H1 (cell line): ENCODE data around the gene APBA2. TPM values are rescaled to one million over a fixed set of nuclear protein-coding genes. Genes with fewer than 3 reads are reported as not detected.

Experiments
- CTCF ChIA-PET: fragments of 300-600 bp; sonication (Branson Sonifier 250); formaldehyde crosslinking; loops from one replicate; lab custom pipeline; 2021; ENCODE audit not compliant: partially characterized antibody; lab: Charles Lee
- POLR2A ChIA-PET: fragments of 300-600 bp; sonication (Branson Sonifier 250); formaldehyde crosslinking; loops from one replicate; lab custom pipeline; 2021; ENCODE audit warnings: inconsistent platforms; ENCODE audit not compliant: partially characterized antibody; lab: Charles Lee
- DNase-seq, 2 experiments: peaks; one replicate each; pipeline versions ENCODE4 v3.0.0 to v3.0.0-alpha.2; 2010 to 2022; ENCODE audit warnings: low spot score in 2 of 2, low read depth in 1 of 2, mixed read lengths in 1 of 2
- FAIRE-seq: peaks from 2 replicates; lab custom pipeline; 2011; peaks lifted over from hg19 to GRCh38; lab: Jason Lieb, UNC
- H2AFZ ChIP-seq: 2 replicates; pipeline ENCODE4 v1.8.1; 2012; ENCODE audit warnings: low read length, inconsistent platforms
- H2AK5ac ChIP-seq: 2 replicates; pipeline ENCODE4 v1.6.1; 2013; ENCODE audit warnings: low read depth, low read length
- H2BK120ac ChIP-seq: replicated peaks from 2 replicates; pipeline ENCODE3; 2013; ENCODE audit warnings: low read depth, low read length, inconsistent platforms
- H2BK12ac ChIP-seq: 2 replicates; pipeline ENCODE4 v1.6.1; 2013; ENCODE audit warnings: low read depth, low read length
- H2BK15ac ChIP-seq: 2 replicates; pipeline ENCODE4 v1.6.1; 2013; ENCODE audit warnings: low read length
- H2BK20ac ChIP-seq: 2 replicates; pipeline ENCODE4 v1.6.1; 2013; ENCODE audit warnings: low read length
- H2BK5ac ChIP-seq: 2 replicates; pipeline ENCODE4 v1.6.1; 2013; ENCODE audit warnings: low read depth, low read length
- H3K14ac ChIP-seq: 2 replicates; pipeline ENCODE4 v1.6.1; 2013; ENCODE audit warnings: inconsistent platforms; ENCODE audit not compliant: insufficient read length
- H3K18ac ChIP-seq: 2 replicates; pipeline ENCODE4 v1.6.1; 2013; ENCODE audit warnings: low read length; ENCODE audit errors: extremely low read depth
- H3K23ac ChIP-seq: 2 replicates; pipeline ENCODE4 v1.6.1; 2013; ENCODE audit warnings: inconsistent platforms; ENCODE audit not compliant: insufficient read length
- H3K23me2 ChIP-seq: 2 replicates; pipeline ENCODE4 v1.6.1; 2013; ENCODE audit warnings: low read depth, low read length
- H3K27ac ChIP-seq: 2 replicates; pipeline ENCODE4 v1.6.1; 2011; ENCODE audit warnings: low read depth, low read length, inconsistent platforms
- H3K27me3 ChIP-seq, 4 experiments: replicated peaks in 1 of 4; 1 replicate in 1 of 4; 2 replicates in 3 of 4; pipeline versions ENCODE4 v1.6.1 to v1.8.1; 2011 to 2013; ENCODE audit warnings: low read length in 3 of 4, mild to moderate bottlenecking in 3 of 4, inconsistent platforms in 2 of 4, mixed read lengths in 2 of 4, moderate library complexity in 1 of 4; ENCODE audit not compliant: control insufficient read depth in 3 of 4, insufficient read depth in 3 of 4; ENCODE audit errors: extremely low read depth in 1 of 4
- H3K36me3 ChIP-seq, 4 experiments: 2 replicates each; pipeline versions ENCODE4 v1.6.1 to v1.8.1; 2011 to 2013; ENCODE audit warnings: mild to moderate bottlenecking in 4 of 4, low read length in 3 of 4, moderate library complexity in 2 of 4, control low read depth in 1 of 4, inconsistent platforms in 1 of 4; ENCODE audit not compliant: insufficient read depth in 4 of 4, control insufficient read depth in 2 of 4
- H3K4ac ChIP-seq: replicated peaks from 2 replicates; pipeline ENCODE3; 2013; ENCODE audit warnings: low read length, low read depth, mixed read lengths, inconsistent platforms; ENCODE audit not compliant: insufficient read length
- H3K4me1 ChIP-seq, 4 experiments: replicated peaks in 1 of 4; 1 replicate in 1 of 4; 2 replicates in 3 of 4; pipeline versions ENCODE4 v1.6.1 to v1.8.1; 2011 to 2013; ENCODE audit warnings: low read length in 3 of 4, inconsistent platforms in 2 of 4, mixed read lengths in 1 of 4; ENCODE audit not compliant: insufficient read depth in 4 of 4, control insufficient read depth in 3 of 4
- H3K4me2 ChIP-seq, 2 experiments: 2 replicates each; pipeline versions ENCODE4 v1.6.1 to v1.8.1; 2011 to 2013; ENCODE audit warnings: low read depth in 2 of 2, low read length in 2 of 2, control low read depth in 1 of 2, inconsistent platforms in 1 of 2, mild to moderate bottlenecking in 1 of 2; ENCODE audit not compliant: insufficient read depth in 1 of 2
- H3K4me3 ChIP-seq, 4 experiments: fragments of 200-600, 300-600 bp in 1 of 4; sonication (generic), shearing (Covaris generic), sonication (Bioruptor Twin) in 1 of 4; 2 replicates each; pipeline versions ENCODE4 v1.5.1 to v1.8.1; 2011 to 2016; ENCODE audit warnings: low read length in 4 of 4, low read depth in 3 of 4, control low read depth in 2 of 4, inconsistent platforms in 2 of 4, mild to moderate bottlenecking in 2 of 4, mixed read lengths in 1 of 4, moderate library complexity in 1 of 4; ENCODE audit not compliant: insufficient read depth in 2 of 4; ENCODE audit errors: extremely low read depth in 1 of 4
- H3K56ac ChIP-seq: replicated peaks from 2 replicates; pipeline ENCODE3; 2013; ENCODE audit warnings: low read depth, mild to moderate bottlenecking, mixed read lengths, low read length, inconsistent platforms; ENCODE audit not compliant: insufficient read length
- H3K79me1 ChIP-seq: 2 replicates; pipeline ENCODE4 v1.6.1; 2013; ENCODE audit warnings: low read depth, low read length, control low read depth
- H3K79me2 ChIP-seq, 2 experiments: 2 replicates each; pipeline versions ENCODE4 v1.6.1 to v1.8.1; 2012 to 2013; ENCODE audit warnings: low read length in 2 of 2, mild to moderate bottlenecking in 2 of 2, inconsistent platforms in 1 of 2; ENCODE audit not compliant: insufficient read depth in 2 of 2, control insufficient read depth in 1 of 2
- H3K9ac ChIP-seq, 4 experiments: replicated peaks in 1 of 4; 1 replicate in 1 of 4; 2 replicates in 3 of 4; pipeline versions ENCODE4 v1.6.1 to v1.8.1; 2011 to 2013; ENCODE audit warnings: low read depth in 3 of 4, low read length in 3 of 4, control low read depth in 2 of 4, mild to moderate bottlenecking in 2 of 4, moderate library complexity in 2 of 4, inconsistent platforms in 1 of 4; ENCODE audit errors: extremely low read depth in 1 of 4
- H3K9me3 ChIP-seq, 2 experiments: 2 replicates each; pipeline versions ENCODE4 v1.6.1 to v1.8.1; 2012 to 2013; ENCODE audit warnings: mild to moderate bottlenecking in 2 of 2, moderate library complexity in 2 of 2, control low read depth in 1 of 2, inconsistent platforms in 1 of 2, low read depth in 1 of 2, low read length in 1 of 2, mixed read lengths in 1 of 2; ENCODE audit not compliant: insufficient read depth in 2 of 2
- H4K20me1 ChIP-seq, 2 experiments: replicated peaks in 1 of 2; 2 replicates each; pipeline versions ENCODE3 to v1.8.1; 2011 to 2013; ENCODE audit warnings: inconsistent platforms in 2 of 2, low read length in 2 of 2, mild to moderate bottlenecking in 1 of 2; ENCODE audit not compliant: insufficient read depth in 2 of 2, control insufficient read depth in 1 of 2
- H4K5ac ChIP-seq: 2 replicates; pipeline ENCODE4 v1.6.1; 2013; ENCODE audit warnings: low read length, low read depth, mixed read lengths, inconsistent platforms; ENCODE audit not compliant: insufficient read length
- H4K8ac ChIP-seq: 2 replicates; pipeline ENCODE4 v1.8.0; 2013; ENCODE audit warnings: mild to moderate bottlenecking, moderate library complexity, low read length, inconsistent platforms; ENCODE audit not compliant: insufficient read depth; ENCODE audit errors: extremely low read depth
- H4K91ac ChIP-seq: replicated peaks from 2 replicates; pipeline ENCODE3; 2013; ENCODE audit warnings: low read length, mixed read lengths, inconsistent platforms; ENCODE audit not compliant: insufficient read length
- CTCF ChIP-seq, 3 experiments: IDR thresholded peaks; 1 replicate in 2 of 3; 2 replicates in 1 of 3; pipeline versions ENCODE4 v1.5.1 to v1.6.1; 2011; ENCODE audit warnings: low read length in 3 of 3, mild to moderate bottlenecking in 3 of 3, inconsistent platforms in 2 of 3, low read depth in 1 of 3, moderate library complexity in 1 of 3; ENCODE audit not compliant: insufficient read depth in 1 of 3; ENCODE audit errors: control extremely low read depth in 1 of 3
- RAD21 ChIP-seq, 2 experiments: IDR thresholded peaks in 1 of 2; conservative IDR thresholded peaks in 1 of 2; 2 replicates each; pipeline ENCODE4 v1.6.1; 2011; ENCODE audit warnings: low read depth in 2 of 2, low read length in 2 of 2, improper control_type of control experiment in 1 of 2, inconsistent platforms in 1 of 2, mild to moderate bottlenecking in 1 of 2, moderate library complexity in 1 of 2
- RFX5 ChIP-seq: IDR thresholded peaks from 2 replicates; pipeline ENCODE4 v1.6.1; 2011; ENCODE audit warnings: low read depth, low read length, improper control_type of control experiment, borderline replicate concordance
- WGBS, 2 experiments: shearing (Covaris generic) in 1 of 2; methylation state at CpG; one replicate each; pipeline versions ENCODE4 v1.1.6 to v1.1.7; 2013 to 2015; ENCODE audit warnings: low lambda C conversion rate in 2 of 2, mixed read lengths in 2 of 2, inconsistent platforms in 1 of 2, low coverage in 1 of 2, missing lambda C conversion rate in 1 of 2; ENCODE audit not compliant: insufficient replicate concordance in 2 of 2, insufficient coverage in 1 of 2, insufficient read length in 1 of 2; ENCODE audit errors: extremely low coverage in 1 of 2, missing lambda C conversion rate in 1 of 2; 5-methylcytosine and 5-hydroxymethylcytosine counted together
- polyA plus RNA-seq, 7 experiments: library from polyadenylated mRNA; depleted of rRNA in 3 of 7; stranded (reverse) in 5 of 7; unstranded in 2 of 7; fragments of >200 nt in 5 of 7; fragments of 200-250 nt in 2 of 7; gene quantifications; 1 replicate in 5 of 7; 2 replicates in 1 of 7; 4 replicates in 1 of 7; pipeline versions ENCODE4 v1.2.1 to v1.2.3, GENCODE V29; 2011 to 2013; ENCODE audit warnings: missing spikeins in 2 of 7, mixed read lengths in 2 of 7
- total RNA-seq: library from RNA; stranded (reverse); fragmentation: NEBNext Ultra II Directional; extraction: Animal tissue kit (Norgen Biotek cat#: 25700); gene quantifications from 2 replicates; pipeline ENCODE4 v1.2.1, GENCODE V29; 2021

The APBA2 gene
- total and polyA plus RNA-seq, 2 of the 8 experiments (the other 6 are each of a cell fraction or from before 2014, with no cell fraction given), result 15.5 to 19.0 TPM

- no peaks in the 10 kb centered on the region for H3K23me2 ChIP-seq
- no peak overlapping the region for H3K4me2 ChIP-seq
Observed at GRCh38 chr15:28998511-28998910, 112.7 kb downstream of the APBA2 start.

More at GRCh38 chr15:28998511-28998910, 112.7 kb downstream of the APBA2 start:
- no peak overlapping the region for H2BK12ac ChIP-seq
- H3K9me3 ChIP-seq, result no peaks in the 10 kb centered on the region; a peak in 1 of 4 replicates
- H2AK5ac ChIP-seq, result no peak overlapping the region
- H4K5ac ChIP-seq, result no peak overlapping the region
- 91% methylated on average over 5 of the region's 5 CpGs; no CpG with 5 or more reads in 1 of the 2 experiments for WGBS, 2 experiments
- no peak overlapping the region for H4K91ac ChIP-seq
- no peak overlapping the region for H2BK5ac ChIP-seq
- no peaks in the 10 kb centered on the region for H3K79me2 ChIP-seq
- ChIA-PET POLR2A (no interaction called here), CTCF (interaction anchor here (1.0 to 3.6 kb wide), 5 partner anchors 15 to 106 kb away, joined by 3 to 24 read pairs (median 5); no protein-coding TSS in a partner anchor)
- H4K8ac ChIP-seq, result no peak overlapping the region
- no peak overlapping the region for H2BK20ac ChIP-seq
- DNase-seq (no peak), FAIRE-seq (no peak)
- no peaks in the 10 kb centered on the region; the same call in 1 of the 2 replicates for H3K79me1 ChIP-seq
- H2AFZ ChIP-seq, result no peak overlapping the region
- TF ChIP-seq RAD21 (IDR thresholded peaks at IDR 0.05 in 1 of 2, conservative IDR thresholded peaks at IDR 0.05 in 1 of 2; ENCODE audit: low read depth in 2 of 2, low read length in 2 of 2), result peak; percentile 46 to 55
- TF ChIP-seq CTCF (IDR thresholded peaks at IDR 0.05; ENCODE audit: control extremely low read depth in 1 of 3, insufficient read depth in 1 of 3, low read depth in 1 of 3, low read length in 3 of 3), result peak; percentile 11 to 22 (median 17); a peak in 3 of 4 replicates
- TF ChIP-seq RFX5, result no peak
- H4K20me1 ChIP-seq, result peaks cover 0 to 2% of the 10 kb centered on the region in 2 experiments
- no peak overlapping the region for H3K18ac ChIP-seq
- no peak overlapping the region for H3K56ac ChIP-seq
- peaks cover 0 to 6% (median 4%) of the 10 kb centered on the region in 4 experiments; a peak in 4 of 7 replicates for H3K4me1 ChIP-seq
- no peaks in the 10 kb centered on the region for H3K36me3 ChIP-seq
- H2BK15ac ChIP-seq, result no peak overlapping the region
- no peak overlapping the region for H3K27ac ChIP-seq
- H3K4me3 ChIP-seq, result no peak overlapping the region
- H3K27me3 ChIP-seq, result no peaks in the 10 kb centered on the region
- H3K23ac ChIP-seq, result no peak overlapping the region
- H2BK120ac ChIP-seq, result no peak overlapping the region
- H3K14ac ChIP-seq, result no peak overlapping the region
- no peak overlapping the region for H3K4ac ChIP-seq
- no peak overlapping the region for H3K9ac ChIP-seq
